WTC11 (cell line): ENCODE data around the gene SP2. TPM values are rescaled to one million over a fixed set of nuclear protein-coding genes. Genes with fewer than 3 reads are reported as not detected.

Experiments used
- ATAC-seq: fragments of 200-7000 bp; cut with Tn5 transposase; 2 replicates; pipeline ENCODE4 v1.10.0; 2021; ENCODE audit warnings: mild to moderate bottlenecking, moderate library complexity
- CTCF ChIA-PET: fragments of 300-600 bp; sonication (Branson Sonifier 250); formaldehyde crosslinking; loops from one replicate; lab custom pipeline; 2021; ENCODE audit warnings: antibody characterized with exemption; lab: Charles Lee
- POLR2A ChIA-PET: fragments of 350-600 bp; sonication (Branson Sonifier 250); formaldehyde crosslinking; loops from one replicate; lab custom pipeline; 2021; ENCODE audit warnings: antibody characterized with exemption; lab: Charles Lee
- DNase-seq: peaks from one replicate; pipeline ENCODE4 v3.0.0; 2021; ENCODE audit warnings: low spot score
- H3K27ac Mint-ChIP-seq: 2 replicates; pipeline ENCODE4 v1.8.0; 2021; ENCODE audit warnings: mixed read lengths
- H3K27me3 Mint-ChIP-seq: 2 replicates; pipeline ENCODE4 v1.8.0; 2021; ENCODE audit warnings: low read depth, mild to moderate bottlenecking, moderate library complexity, mixed read lengths
- H3K36me3 Mint-ChIP-seq: 2 replicates; pipeline ENCODE4 v1.8.0; 2021; ENCODE audit warnings: mixed read lengths
- H3K4me1 Mint-ChIP-seq: 2 replicates; pipeline ENCODE4 v1.8.0; 2022; ENCODE audit warnings: mixed read lengths
- H3K4me3 Mint-ChIP-seq: 2 replicates; pipeline ENCODE4 v1.8.0; 2021; ENCODE audit warnings: mild to moderate bottlenecking, moderate library complexity, mixed read lengths
- H3K9me3 Mint-ChIP-seq: 2 replicates; pipeline ENCODE4 v1.8.0; 2021; ENCODE audit warnings: mixed read lengths
- CDX4 ChIP-seq: fragments of 250-450 bp; sonication (Bioruptor Pico); IDR thresholded peaks from 2 replicates; pipeline ENCODE4 v1.9.0; 2021; ENCODE audit warnings: moderate library complexity, mild to moderate bottlenecking, inconsistent platforms, borderline replicate concordance
- CTCF ChIP-seq: fragments of 200-600 bp; IDR thresholded peaks from 2 replicates; pipeline ENCODE4 v1.8.0; 2022; ENCODE audit warnings: antibody characterized with exemption
- ELF4 ChIP-seq: sonication (generic); formaldehyde crosslinking; IDR thresholded peaks from 2 replicates; pipeline ENCODE4 v1.8.1; 2022; ENCODE audit warnings: low read depth, mild to moderate bottlenecking, moderate library complexity, missing genetic modification reagents
- FOXJ3 ChIP-seq: sonication (generic); formaldehyde crosslinking; IDR thresholded peaks from 2 replicates; pipeline ENCODE4 v1.9.0; 2021; ENCODE audit warnings: missing genetic modification reagents, mild to moderate bottlenecking, borderline replicate concordance
- GABPB1 ChIP-seq: sonication (generic); formaldehyde crosslinking; IDR thresholded peaks from 2 replicates; pipeline ENCODE4 v1.8.1; 2023; ENCODE audit warnings: mild to moderate bottlenecking, missing genetic modification reagents
- GRHL2 ChIP-seq: fragments of 250-450 bp; sonication (Bioruptor Pico); IDR thresholded peaks from 2 replicates; pipeline ENCODE4 v1.8.0; 2022; ENCODE audit warnings: mild to moderate bottlenecking, moderate library complexity; ENCODE audit not compliant: insufficient replicate concordance, severe bottlenecking
- GTF2I ChIP-seq: fragments of 250-450 bp; sonication (Bioruptor Pico); conservative IDR thresholded peaks from 2 replicates; pipeline ENCODE4 v1.4.0; 2021; ENCODE audit warnings: mild to moderate bottlenecking
- JAZF1 ChIP-seq: fragments of 250-450 bp; sonication (Bioruptor Pico); IDR thresholded peaks from 2 replicates; pipeline ENCODE4 v1.9.0; 2021; ENCODE audit warnings: moderate library complexity, mild to moderate bottlenecking, inconsistent platforms
- JUN ChIP-seq: sonication (generic); formaldehyde crosslinking; IDR thresholded peaks from 2 replicates; pipeline ENCODE4 v1.8.0; 2023; ENCODE audit warnings: mild to moderate bottlenecking, missing genetic modification reagents
- KAT7 ChIP-seq: sonication (generic); formaldehyde crosslinking; IDR thresholded peaks from 2 replicates; pipeline ENCODE4 v1.8.1; 2023; ENCODE audit warnings: missing genetic modification reagents, mild to moderate bottlenecking, borderline replicate concordance
- MYBL2 ChIP-seq: sonication (generic); formaldehyde crosslinking; IDR thresholded peaks from 2 replicates; pipeline ENCODE4 v1.8.1; 2023; ENCODE audit warnings: mild to moderate bottlenecking, moderate library complexity, missing genetic modification reagents
- NFE2L1 ChIP-seq: sonication (generic); formaldehyde crosslinking; IDR thresholded peaks from 2 replicates; pipeline ENCODE4 v1.8.1; 2023; ENCODE audit warnings: missing genetic modification reagents
- PREB ChIP-seq: sonication (generic); formaldehyde crosslinking; IDR thresholded peaks from 2 replicates; pipeline ENCODE4 v1.8.1; 2022; ENCODE audit warnings: mild to moderate bottlenecking, missing genetic modification reagents, moderate library complexity, borderline replicate concordance
- SMAD3 ChIP-seq: sonication (generic); formaldehyde crosslinking; IDR thresholded peaks from 2 replicates; pipeline ENCODE4 v1.8.0; 2022; ENCODE audit warnings: missing genetic modification reagents, mild to moderate bottlenecking, borderline replicate concordance
- SMAD4 ChIP-seq: sonication (generic); formaldehyde crosslinking; IDR thresholded peaks from 2 replicates; pipeline ENCODE4 v1.8.0; 2022; ENCODE audit warnings: mild to moderate bottlenecking, missing genetic modification reagents
- SOX15 ChIP-seq: fragments of 250-450 bp; sonication (Bioruptor Pico); IDR thresholded peaks from 2 replicates; pipeline ENCODE4 v1.9.0; 2021; ENCODE audit warnings: mild to moderate bottlenecking
- TCF7 ChIP-seq: sonication (generic); formaldehyde crosslinking; IDR thresholded peaks from 2 replicates; pipeline ENCODE4 v1.8.0; 2022; ENCODE audit warnings: mild to moderate bottlenecking, low read depth, missing genetic modification reagents, moderate library complexity
- TEAD4 ChIP-seq: sonication (generic); formaldehyde crosslinking; IDR thresholded peaks from 2 replicates; pipeline ENCODE4 v1.8.0; 2022; ENCODE audit warnings: mild to moderate bottlenecking, missing genetic modification reagents
- TP53 ChIP-seq: sonication (generic); formaldehyde crosslinking; IDR thresholded peaks from 2 replicates; pipeline ENCODE4 v1.8.1; 2023; ENCODE audit warnings: mild to moderate bottlenecking, missing genetic modification reagents
- ZNF138 ChIP-seq: sonication (generic); formaldehyde crosslinking; conservative IDR thresholded peaks from 2 replicates; pipeline ENCODE4 v1.8.1; 2022; ENCODE audit warnings: mild to moderate bottlenecking, moderate library complexity, missing genetic modification reagents
- ZNF219 ChIP-seq: sonication (generic); formaldehyde crosslinking; IDR thresholded peaks from 2 replicates; pipeline ENCODE4 v1.8.0; 2023; ENCODE audit warnings: missing genetic modification reagents, mild to moderate bottlenecking, borderline replicate concordance
- total RNA-seq: library from RNA; stranded (reverse); gene quantifications from 3 replicates; pipeline ENCODE4 v1.2.3, GENCODE V29; 2021
- TF ChIP-seq, protein P1 (sequence below): sonication (generic); formaldehyde crosslinking; IDR thresholded peaks from 2 replicates; pipeline ENCODE4 v1.8.0; 2022; ENCODE audit warnings: mild to moderate bottlenecking, missing genetic modification reagents
- TF ChIP-seq, protein P2 (sequence below): sonication (generic); formaldehyde crosslinking; IDR thresholded peaks from 2 replicates; pipeline ENCODE4 v1.8.1; 2022; ENCODE audit warnings: low read depth, missing genetic modification reagents, borderline replicate concordance

SP2 gene
- total RNA-seq, 1 experiment from 2014 or later: 9.9 TPM

GRCh38 chr17:47928415-47928814 lies 32.4 kb downstream of the SP2 start (continued):
- TF ChIP-seq TCF7 (CRISPR knock-in tag): no peak
- no peak for TF ChIP-seq GABPB1 (CRISPR knock-in tag)
- TF ChIP-seq PREB (CRISPR knock-in tag): no peak
- TF ChIP-seq JUN: no peak
- TF ChIP-seq FOXJ3 (CRISPR knock-in tag): no peak
- no peak for TF ChIP-seq MYBL2 (CRISPR knock-in tag)

DNA sequence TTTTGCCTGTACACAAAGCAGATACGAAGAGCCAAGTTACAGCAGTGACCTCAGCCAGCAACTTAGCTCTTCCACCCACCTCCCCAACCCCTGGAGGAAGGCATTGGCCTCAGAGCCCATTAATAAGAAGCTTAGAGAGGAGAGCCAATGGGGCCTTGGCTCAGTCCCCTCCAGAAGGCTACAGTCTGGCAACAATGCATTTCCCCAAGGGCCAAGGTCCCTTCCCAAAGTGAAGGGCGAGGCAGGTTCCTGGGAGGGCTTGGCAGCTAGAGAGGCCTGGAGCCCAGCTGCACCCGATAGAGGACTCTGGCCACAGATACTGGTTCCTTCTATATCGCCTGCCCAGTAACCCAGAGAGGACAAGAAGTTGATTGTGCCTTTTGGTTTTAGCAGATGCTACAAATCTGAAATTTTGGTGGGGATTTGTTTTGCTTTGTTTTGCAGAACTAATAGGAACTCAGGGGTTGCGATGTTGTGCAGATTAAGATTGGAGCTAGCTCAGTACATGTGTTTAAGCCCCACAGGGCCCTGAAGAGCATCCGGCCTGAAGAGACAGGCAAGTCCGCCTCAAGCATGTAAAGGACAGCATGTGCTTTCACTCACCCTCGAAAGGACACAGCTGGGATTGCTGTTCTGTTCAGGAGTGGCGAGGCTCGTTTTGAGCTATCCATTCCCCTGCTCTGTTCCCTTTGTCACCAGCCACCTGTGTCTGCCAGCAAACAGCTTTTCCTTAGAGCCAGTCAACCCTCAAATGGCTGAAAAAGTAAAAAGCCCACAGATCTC lies 33.4 kb downstream of the SP2 start:
- Mint-ChIP-seq H3K27me3 (no peaks in the 10 kb centered on the region), H3K9me3 (no peaks in the 10 kb centered on the region), H3K36me3 (peaks cover 10% of the 10 kb centered on the region), H3K4me1 (no peaks in the 10 kb centered on the region), H3K4me3 (no peak overlapping the region), H3K27ac (no peak overlapping the region)
- CTCF ChIA-PET: interaction anchor here (0.7 to 3.1 kb wide), 8 partner anchors 13 to 89 kb away, joined by 3 to 14 read pairs (median 4); partner anchors contain the start of genes CDK5RAP3 and SCRN2
- ATAC-seq (no peak), DNase-seq (no peak)
- TF ChIP-seq ELF4 (CRISPR knock-in tag) (no peak), GTF2I (CRISPR knock-in tag) (no peak)
- POLR2A ChIA-PET: interaction anchor here (0.9 to 1.5 kb wide), 3 partner anchors 8 to 98 kb away, joined by 3 read pairs; partner anchors contain the start of genes LRRC46, MRPL10 and PNPO

- POLR2A ChIA-PET: no interaction called here
- Mint-ChIP-seq H3K36me3 (peaks cover 2% of the 10 kb centered on the region; the same call in 1 of the 2 replicates), H3K4me1 (no peaks in the 10 kb centered on the region)
- no peak for TF ChIP-seq SOX15 (CRISPR knock-in tag)
- TF ChIP-seq, protein P1, sequence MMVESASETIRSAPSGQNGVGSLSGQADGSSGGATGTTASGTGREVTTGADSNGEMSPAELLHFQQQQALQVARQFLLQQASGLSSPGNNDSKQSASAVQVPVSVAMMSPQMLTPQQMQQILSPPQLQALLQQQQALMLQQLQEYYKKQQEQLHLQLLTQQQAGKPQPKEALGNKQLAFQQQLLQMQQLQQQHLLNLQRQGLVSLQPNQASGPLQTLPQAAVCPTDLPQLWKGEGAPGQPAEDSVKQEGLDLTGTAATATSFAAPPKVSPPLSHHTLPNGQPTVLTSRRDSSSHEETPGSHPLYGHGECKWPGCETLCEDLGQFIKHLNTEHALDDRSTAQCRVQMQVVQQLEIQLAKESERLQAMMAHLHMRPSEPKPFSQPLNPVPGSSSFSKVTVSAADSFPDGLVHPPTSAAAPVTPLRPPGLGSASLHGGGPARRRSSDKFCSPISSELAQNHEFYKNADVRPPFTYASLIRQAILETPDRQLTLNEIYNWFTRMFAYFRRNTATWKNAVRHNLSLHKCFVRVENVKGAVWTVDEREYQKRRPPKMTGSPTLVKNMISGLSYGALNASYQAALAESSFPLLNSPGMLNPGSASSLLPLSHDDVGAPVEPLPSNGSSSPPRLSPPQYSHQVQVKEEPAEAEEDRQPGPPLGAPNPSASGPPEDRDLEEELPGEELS (CRISPR knock-in tag): no peak
- TF ChIP-seq ZNF138 (CRISPR knock-in tag): no peak
- TF ChIP-seq, protein P2, sequence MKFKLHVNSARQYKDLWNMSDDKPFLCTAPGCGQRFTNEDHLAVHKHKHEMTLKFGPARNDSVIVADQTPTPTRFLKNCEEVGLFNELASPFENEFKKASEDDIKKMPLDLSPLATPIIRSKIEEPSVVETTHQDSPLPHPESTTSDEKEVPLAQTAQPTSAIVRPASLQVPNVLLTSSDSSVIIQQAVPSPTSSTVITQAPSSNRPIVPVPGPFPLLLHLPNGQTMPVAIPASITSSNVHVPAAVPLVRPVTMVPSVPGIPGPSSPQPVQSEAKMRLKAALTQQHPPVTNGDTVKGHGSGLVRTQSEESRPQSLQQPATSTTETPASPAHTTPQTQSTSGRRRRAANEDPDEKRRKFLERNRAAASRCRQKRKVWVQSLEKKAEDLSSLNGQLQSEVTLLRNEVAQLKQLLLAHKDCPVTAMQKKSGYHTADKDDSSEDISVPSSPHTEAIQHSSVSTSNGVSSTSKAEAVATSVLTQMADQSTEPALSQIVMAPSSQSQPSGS (CRISPR knock-in tag): no peak
- TF ChIP-seq KAT7 (CRISPR knock-in tag): no peak
- TF ChIP-seq ZNF219: no peak
- TF ChIP-seq CTCF: no peak
- TF ChIP-seq GRHL2 (CRISPR knock-in tag): no peak
- TF ChIP-seq CDX4: no peak
- TF ChIP-seq JAZF1: no peak
- TF ChIP-seq TEAD4 (CRISPR knock-in tag): no peak
- no peak for TF ChIP-seq SMAD3 (CRISPR knock-in tag)
- no peak for TF ChIP-seq SMAD4 (CRISPR knock-in tag)
- no peak for TF ChIP-seq NFE2L1 (CRISPR knock-in tag)
- no peak for TF ChIP-seq TP53 (CRISPR knock-in tag)
- TF ChIP-seq, all 79 proteins: peak for 0
- ATAC-seq: no peak
- no peak for DNase-seq
- H3K4me3 Mint-ChIP-seq: no peak overlapping the region
- no peaks in the 10 kb centered on the region; the same call in none of the 2 replicates for H3K27me3 Mint-ChIP-seq
- H3K27ac Mint-ChIP-seq: no peak overlapping the region
- no peaks in the 10 kb centered on the region for H3K9me3 Mint-ChIP-seq
- CTCF ChIA-PET: interaction anchor here (0.6 to 1.9 kb wide), 3 partner anchors 15 to 94 kb away, joined by 3 to 6 read pairs (median 3); partner anchors contain the start of gene CDK5RAP3
These were observed 35.8 kb downstream of the SP2 start for GRCh38 chr17:47931848-47932247.
